Measurements from ENCODE around the gene IGF1R.

IGF1R gene

GRCh38 chr15:98725874-98726273, 77.5 kb downstream of the IGF1R start:
- no peak for DNase-seq (ENCODE audit: low read depth in 2 of 2)

- no peak for DNase-seq (ENCODE audit: low read depth in 2 of 2)
Observed at GRCh38 chr15:98727115-98728040, 79.0 kb downstream of the IGF1R start.

GRCh38 chr15:98728082-98728810, 79.9 kb downstream of the IGF1R start:
- DNase-seq (ENCODE audit: low read depth in 2 of 2), result no peak

GRCh38 chr15:98728811-98729160, 80.4 kb downstream of the IGF1R start:
- DNase-seq (ENCODE audit: low read depth in 2 of 2), result no peak

- DNase-seq (ENCODE audit: low read depth in 2 of 2), result no peak
Observed at GRCh38 chr15:98729446-98730042, 81.2 kb downstream of the IGF1R start.

GRCh38 chr15:98730860-98731711, 82.7 kb downstream of the IGF1R start:
- no peak for DNase-seq (ENCODE audit: low read depth in 2 of 2)

GRCh38 chr15:98731712-98732450, 83.5 kb downstream of the IGF1R start:
- DNase-seq (ENCODE audit: low read depth in 2 of 2), result no peak

- DNase-seq (ENCODE audit: low read depth in 2 of 2), result no peak
Observed at GRCh38 chr15:98733098-98733497, 84.8 kb downstream of the IGF1R start.

- DNase-seq (ENCODE audit: low read depth in 2 of 2), result no peak
Observed at GRCh38 chr15:98734466-98735199, 86.3 kb downstream of the IGF1R start.

GRCh38 chr15:98735304-98735703, 87.0 kb downstream of the IGF1R start:
- no peak for DNase-seq (ENCODE audit: low read depth in 2 of 2)

- DNase-seq (ENCODE audit: low read depth in 2 of 2), result no peak
Observed at GRCh38 chr15:98735895-98736617, 87.7 kb downstream of the IGF1R start.

- no peak for DNase-seq (ENCODE audit: low read depth in 2 of 2)
Observed at GRCh38 chr15:98737159-98737558, 88.8 kb downstream of the IGF1R start.

- DNase-seq (ENCODE audit: low read depth in 2 of 2), result no peak
Observed at GRCh38 chr15:98737721-98738120, 89.4 kb downstream of the IGF1R start.

GRCh38 chr15:98738689-98739401, 90.5 kb downstream of the IGF1R start:
- no peak for DNase-seq (ENCODE audit: low read depth in 2 of 2)

- no peak for DNase-seq (ENCODE audit: low read depth in 2 of 2)
Observed at GRCh38 chr15:98740295-98740694, 92.0 kb downstream of the IGF1R start.

GRCh38 chr15:98740963-98741362, 92.6 kb downstream of the IGF1R start:
- DNase-seq (ENCODE audit: low read depth in 2 of 2), result no peak

- DNase-seq (ENCODE audit: low read depth in 2 of 2), result no peak
Observed at GRCh38 chr15:98743177-98743576, 94.8 kb downstream of the IGF1R start.

- DNase-seq (ENCODE audit: low read depth in 2 of 2), result no peak
Observed at GRCh38 chr15:98744506-98744905, 96.2 kb downstream of the IGF1R start.

- no peak for DNase-seq (ENCODE audit: low read depth in 2 of 2)
Observed at GRCh38 chr15:98745179-98745578, 96.8 kb downstream of the IGF1R start.
